GM12878 (cell line): ENCODE measurements around the gene CLK4. TPM values are rescaled to one million over a fixed set of nuclear protein-coding genes. Genes with fewer than 3 reads are reported as not detected.

Experiments
- ATAC-seq: fragments of 200-7000 bp; cut with Tn5 transposase; 3 replicates; pipeline ENCODE4 v1.9.1; 2020; ENCODE audit warnings: mild to moderate bottlenecking, moderate library complexity
- BruUV-seq: library from RNA; stranded (reverse); fragments of 400-500 nt; replicated peaks from 2 replicates; lab custom pipeline; 2021; lab: Mats Ljungman, UMichigan
- CTCF ChIA-PET: fragments of 300-600 bp; sonication (Branson Sonifier 250); formaldehyde crosslinking; extraction: SDS; loops from one replicate; lab custom pipeline; 2021; ENCODE audit warnings: inconsistent platforms; lab: Yijun Ruan, JAX
- POLR2A ChIA-PET: fragments of 350-600 bp; formaldehyde crosslinking; extraction: SDS; loops from one replicate; lab custom pipeline; 2021; ENCODE audit warnings: inconsistent platforms; lab: Charles Lee
- RAD21 ChIA-PET: fragments of 300-600 bp; sonication (Branson Sonifier 250); formaldehyde crosslinking; loops from one replicate; lab custom pipeline; 2023; ENCODE audit warnings: antibody characterized with exemption; ENCODE audit not compliant: unreplicated experiment; lab: Charles Lee
- SMC1A ChIA-PET: fragments of 300-600 bp; sonication (Branson Sonifier 250); formaldehyde crosslinking; loops from one replicate; lab custom pipeline; 2023; ENCODE audit not compliant: unreplicated experiment, uncharacterized antibody; lab: Charles Lee
- DNase-seq: peaks from one replicate; pipeline ENCODE4 v3.0.0-alpha.2; 2011; ENCODE audit warnings: low read depth, low spot score
- FAIRE-seq: peaks from 3 replicates; lab custom pipeline; 2011; peaks lifted over from hg19 to GRCh38; lab: Jason Lieb, UNC
- H2AFZ ChIP-seq: 2 replicates; pipeline ENCODE4 v1.6.0; 2011; ENCODE audit warnings: low read depth, low read length, control low read depth; ENCODE audit not compliant: control insufficient read depth
- H3K27ac ChIP-seq: 2 replicates; pipeline ENCODE4 v1.5.1; 2011; ENCODE audit warnings: control low read depth; ENCODE audit not compliant: control insufficient read depth, insufficient read depth
- H3K27me3 ChIP-seq, 2 experiments: replicated peaks in 1 of 2; 2 replicates each; pipeline versions ENCODE4 v1.6.0 to v1.6.1; 2011; ENCODE audit warnings: low read length in 1 of 2; ENCODE audit not compliant: control insufficient read depth in 2 of 2, insufficient read depth in 2 of 2
- H3K36me3 ChIP-seq, 2 experiments: 2 replicates each; pipeline ENCODE4 v1.5.1; 2011; ENCODE audit warnings: low read length in 1 of 2; ENCODE audit not compliant: control insufficient read depth in 2 of 2, insufficient read depth in 2 of 2
- H3K4me1 ChIP-seq: 2 replicates; pipeline ENCODE4 v1.6.1; 2011; ENCODE audit warnings: mild to moderate bottlenecking, low read length, moderate library complexity, mixed read lengths; ENCODE audit not compliant: control insufficient read depth, insufficient read depth
- H3K4me2 ChIP-seq: 2 replicates; pipeline ENCODE4 v1.6.0; 2011; ENCODE audit warnings: control low read depth; ENCODE audit not compliant: control insufficient read depth, insufficient read depth
- H3K4me3 ChIP-seq: fragments of 200-600 bp; sonication (generic); 2 replicates; pipeline ENCODE4 v1.5.1; 2016
- H3K79me2 ChIP-seq: 2 replicates; pipeline ENCODE4 v1.6.0; 2011; ENCODE audit warnings: low read length; ENCODE audit not compliant: control insufficient read depth, insufficient read depth
- H3K9ac ChIP-seq: 2 replicates; pipeline ENCODE4 v1.8.0; 2011; ENCODE audit warnings: low read length, control low read depth, mixed read lengths; ENCODE audit not compliant: control insufficient read depth, insufficient read depth
- H3K9me3 ChIP-seq: replicated peaks from 3 replicates; pipeline ENCODE4 v1.5.1; 2011; ENCODE audit warnings: mild to moderate bottlenecking, low read length; ENCODE audit not compliant: control insufficient read depth, insufficient read depth
- H4K20me1 ChIP-seq: 2 replicates; pipeline ENCODE4 v1.6.0; 2011; ENCODE audit not compliant: control insufficient read depth, insufficient read depth
- BCLAF1 ChIP-seq: fragments of 450-650 bp; IDR thresholded peaks from 2 replicates; pipeline ENCODE4 v1.6.1; 2017; ENCODE audit warnings: antibody characterized with exemption, mild to moderate bottlenecking, moderate library complexity
- BHLHE40 ChIP-seq, 2 experiments: fragments of 450-650 bp in 1 of 2; IDR thresholded peaks; 2 replicates each; pipeline ENCODE4 v1.6.1; 2011 to 2017; ENCODE audit warnings: low read depth in 2 of 2, borderline replicate concordance in 1 of 2, improper control_type of control experiment in 1 of 2, low read length in 1 of 2, mild to moderate bottlenecking in 1 of 2
- CBFB ChIP-seq: IDR thresholded peaks from 2 replicates; pipeline ENCODE4 v1.6.1; 2016; ENCODE audit warnings: antibody characterized with exemption, low read depth
- CBX5 ChIP-seq: sonication (generic); IDR thresholded peaks from 2 replicates; pipeline ENCODE4 v1.6.1; 2016; ENCODE audit warnings: low read depth, moderate library complexity, mild to moderate bottlenecking, inconsistent platforms
- MTA3 ChIP-seq: IDR thresholded peaks from 2 replicates; pipeline ENCODE4 v1.6.1; 2012; ENCODE audit warnings: low read length, inconsistent platforms, borderline replicate concordance
- MYC ChIP-seq: IDR thresholded peaks from 2 replicates; pipeline ENCODE4 v1.6.1; 2011; ENCODE audit warnings: mild to moderate bottlenecking, low read length, moderate library complexity, inconsistent platforms; ENCODE audit not compliant: insufficient read depth, insufficient replicate concordance, insufficient read length, severe bottlenecking
- PAX5 ChIP-seq: IDR thresholded peaks from 2 replicates; pipeline ENCODE4 v1.6.1; 2011; ENCODE audit warnings: low read depth, low read length, borderline replicate concordance
- SMAD5 ChIP-seq: IDR thresholded peaks from 2 replicates; pipeline ENCODE4 v1.6.1; 2016; ENCODE audit warnings: antibody characterized with exemption, low read depth
- TAF1 ChIP-seq: IDR thresholded peaks from 2 replicates; pipeline ENCODE4 v1.6.1; 2011; ENCODE audit warnings: mild to moderate bottlenecking, low read depth, low read length, borderline replicate concordance
- TARDBP ChIP-seq: IDR thresholded peaks from 2 replicates; pipeline ENCODE4 v1.6.1; 2016; ENCODE audit warnings: borderline replicate concordance
- TCF12 ChIP-seq: IDR thresholded peaks from 2 replicates; pipeline ENCODE4 v1.6.1; 2011; ENCODE audit warnings: low read depth, mild to moderate bottlenecking, low read length
- ZNF592 ChIP-seq: fragments of 450-650 bp; IDR thresholded peaks from 2 replicates; pipeline ENCODE4 v1.6.1; 2017; ENCODE audit warnings: mild to moderate bottlenecking, moderate library complexity
- WGBS: methylation state at CpG from one replicate; pipeline ENCODE4 v1.1.6; 2016; ENCODE audit warnings: low lambda C conversion rate; ENCODE audit not compliant: insufficient replicate concordance, insufficient coverage; ENCODE audit errors: missing lambda C conversion rate; 5-methylcytosine and 5-hydroxymethylcytosine counted together
- in situ Hi-C: fragments of 300-500 bp; cut with MboI; formaldehyde crosslinking; loops from 9 replicates; pipeline ENCODE4 v1.14.3; 2018; ENCODE audit warnings: mixed read lengths
- intact Hi-C: fragments of 100-400 bp; cut with micrococcal nuclease; formaldehyde crosslinking; loops from one replicate; pipeline ENCODE4 v1.14.2; 2022; ENCODE audit not compliant: unreplicated experiment
- polyA plus RNA-seq, 11 experiments: library from polyadenylated mRNA; depleted of rRNA in 4 of 11; unstranded in 6 of 11; stranded (reverse) in 5 of 11; fragments of >200 nt; fragmentation: Nextera tagmentation in 4 of 11; fragmentation: Illumina TruSeq in 1 of 11; extraction: Ambion mirVana in 4 of 11; extraction: Trizol in 1 of 11; gene quantifications; 1 replicate in 1 of 11; 2 replicates in 10 of 11; pipeline versions ENCODE4 v1.2.1 to v1.2.3, GENCODE V29; 2011 to 2016; ENCODE audit warnings: inconsistent platforms in 2 of 11, missing spikeins in 2 of 11, low read depth in 1 of 11
- total RNA-seq, 4 experiments: library from RNA; depleted of rRNA in 3 of 4; stranded (reverse); fragments of >200 nt in 3 of 4; fragmentation: Illumina TruSeq in 1 of 4; extraction: Trizol in 1 of 4; gene quantifications; 2 replicates each; pipeline versions ENCODE4 v1.2.1 to v1.2.3, GENCODE V29; 2013 to 2021
- TF ChIP-seq, protein P1 (sequence below), 3 experiments: IDR thresholded peaks in 2 of 3; conservative IDR thresholded peaks in 1 of 3; 2 replicates each; pipeline ENCODE4 v1.5.1; 2011; ENCODE audit warnings: low read depth in 3 of 3, low read length in 3 of 3, mild to moderate bottlenecking in 3 of 3, control low read depth in 2 of 3, moderate library complexity in 2 of 3, inconsistent platforms in 1 of 3, mixed read lengths in 1 of 3; ENCODE audit not compliant: control insufficient read depth in 2 of 3, insufficient read depth in 1 of 3; ENCODE audit errors: extremely low read depth in 1 of 3

The CLK4 gene
- total and polyA plus RNA-seq, 10 of the 15 experiments (the other 5 are each of a cell fraction or from before 2014, with no cell fraction given): 13.6 to 47.9 (median 19.1) TPM

- ChIA-PET SMC1A (no interaction called here), CTCF (no interaction called here), RAD21 (no interaction called here), POLR2A (no interaction called here)
- H2AFZ ChIP-seq: no peak overlapping the region
- H3K9ac ChIP-seq: no peak overlapping the region
- no peak overlapping the region for H3K27ac ChIP-seq
- H3K79me2 ChIP-seq: no peaks in the 10 kb centered on the region
- DNase-seq (no peak), FAIRE-seq (no peak), ATAC-seq (no peak)
- BruUV-seq: no TSS peak
- no peaks in the 10 kb centered on the region for H3K4me1 ChIP-seq
- in situ Hi-C loops: no loop called here
- H3K4me2 ChIP-seq: no peak overlapping the region
- H3K9me3 ChIP-seq: no peaks in the 10 kb centered on the region
- no peaks in the 10 kb centered on the region for H3K27me3 ChIP-seq
- WGBS: 2% methylated on average over 2 of the region's 2 CpGs
- no peak overlapping the region for H3K4me3 ChIP-seq
- intact Hi-C loops: no loop called here
- H4K20me1 ChIP-seq: no peaks in the 10 kb centered on the region
- H3K36me3 ChIP-seq: no peaks in the 10 kb centered on the region
- TF ChIP-seq TAF1 (no peak), ZNF592 (no peak), MTA3 (no peak), TCF12 (no peak), MYC (no peak), TARDBP (no peak), CBX5 (no peak), SMAD5 (no peak), PAX5 (no peak), CBFB (no peak), BCLAF1 (no peak), BHLHE40 (IDR thresholded peaks at IDR 0.05; ENCODE audit: borderline replicate concordance in 1 of 2, low read depth in 2 of 2, low read length in 1 of 2) (no peak)
- TF ChIP-seq, protein P1, sequence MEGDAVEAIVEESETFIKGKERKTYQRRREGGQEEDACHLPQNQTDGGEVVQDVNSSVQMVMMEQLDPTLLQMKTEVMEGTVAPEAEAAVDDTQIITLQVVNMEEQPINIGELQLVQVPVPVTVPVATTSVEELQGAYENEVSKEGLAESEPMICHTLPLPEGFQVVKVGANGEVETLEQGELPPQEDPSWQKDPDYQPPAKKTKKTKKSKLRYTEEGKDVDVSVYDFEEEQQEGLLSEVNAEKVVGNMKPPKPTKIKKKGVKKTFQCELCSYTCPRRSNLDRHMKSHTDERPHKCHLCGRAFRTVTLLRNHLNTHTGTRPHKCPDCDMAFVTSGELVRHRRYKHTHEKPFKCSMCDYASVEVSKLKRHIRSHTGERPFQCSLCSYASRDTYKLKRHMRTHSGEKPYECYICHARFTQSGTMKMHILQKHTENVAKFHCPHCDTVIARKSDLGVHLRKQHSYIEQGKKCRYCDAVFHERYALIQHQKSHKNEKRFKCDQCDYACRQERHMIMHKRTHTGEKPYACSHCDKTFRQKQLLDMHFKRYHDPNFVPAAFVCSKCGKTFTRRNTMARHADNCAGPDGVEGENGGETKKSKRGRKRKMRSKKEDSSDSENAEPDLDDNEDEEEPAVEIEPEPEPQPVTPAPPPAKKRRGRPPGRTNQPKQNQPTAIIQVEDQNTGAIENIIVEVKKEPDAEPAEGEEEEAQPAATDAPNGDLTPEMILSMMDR (IDR thresholded peaks at IDR 0.05 in 2 of 3, conservative IDR thresholded peaks at IDR 0.05 in 1 of 3; ENCODE audit: control insufficient read depth in 2 of 3, extremely low read depth in 1 of 3, insufficient read depth in 1 of 3, low read depth in 3 of 3, low read length in 3 of 3): no peak
Measured at GRCh38 chr5:178569485-178569884, 57.4 kb downstream of the CLK4 start.
